T-helper 2 cell treated with Interferon-gamma antibody and Interleukin-4, amounts not matched to agents 5 μg/mL and 100 μg/mL, for 36 hours (primary cell): ENCODE data around the gene PIK3C2B.

Experiments used
- DNase-seq: peaks from one replicate; pipeline ENCODE4 v3.0.0; 2021; ENCODE audit warnings: low spot score
- H3K27ac Mint-ChIP-seq: one replicate; pipeline ENCODE4 v1.8.0; 2021; ENCODE audit warnings: mild to moderate bottlenecking, mixed read lengths
- H3K27me3 Mint-ChIP-seq: one replicate; pipeline ENCODE4 v1.8.0; 2021; ENCODE audit warnings: low read depth, mixed read lengths
- H3K36me3 Mint-ChIP-seq: one replicate; pipeline ENCODE4 v1.8.0; 2021; ENCODE audit warnings: low read depth, mixed read lengths
- H3K4me1 Mint-ChIP-seq: one replicate; pipeline ENCODE4 v1.8.0; 2021; ENCODE audit warnings: low read depth, mixed read lengths
- H3K4me3 Mint-ChIP-seq: one replicate; pipeline ENCODE4 v1.8.0; 2022; ENCODE audit warnings: mild to moderate bottlenecking, moderate library complexity, mixed read lengths
- H3K9me3 Mint-ChIP-seq: one replicate; pipeline ENCODE4 v1.8.0; 2021; ENCODE audit warnings: mixed read lengths

PIK3C2B gene

DNA sequence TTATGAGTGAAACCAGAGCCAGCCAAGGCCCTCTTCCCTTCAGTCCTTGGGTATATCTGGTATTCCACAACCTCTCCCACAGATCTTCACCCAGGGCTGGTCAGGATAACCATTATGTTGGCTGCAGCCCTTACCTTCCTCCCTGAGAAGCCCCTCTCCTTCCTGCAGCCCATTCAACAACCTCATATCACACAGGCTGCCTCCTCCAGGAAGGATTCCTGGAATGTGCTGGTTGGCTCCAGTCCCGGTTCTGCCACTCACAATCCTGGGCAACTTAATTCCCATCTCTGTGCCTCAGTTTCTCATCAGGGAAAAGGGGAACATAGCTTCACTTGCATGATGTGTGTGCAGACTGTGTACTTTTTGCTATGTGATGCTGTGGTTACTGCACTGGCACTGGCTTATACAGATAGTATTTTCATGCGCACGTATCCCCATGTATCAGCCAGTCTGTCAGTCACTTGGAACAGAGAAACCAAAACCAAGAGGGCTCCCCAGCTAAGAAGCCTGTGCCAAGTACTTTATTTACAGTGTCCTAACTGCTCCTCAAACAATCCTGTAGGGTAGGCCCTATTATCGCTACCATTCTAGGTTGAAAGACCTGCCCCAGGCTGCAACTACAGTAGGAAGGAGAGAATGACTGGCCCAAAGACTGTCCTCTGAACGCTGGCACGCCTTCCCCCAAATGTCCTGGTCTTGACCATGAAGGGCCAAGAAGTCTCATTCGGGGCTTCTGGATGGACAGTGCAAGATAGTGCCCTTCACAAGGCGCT is 43.1 kb downstream of the PIK3C2B start:
- Mint-ChIP-seq H3K36me3 (peaks cover 9% of the 10 kb centered on the region), H3K4me1 (peaks cover 23% of the 10 kb centered on the region), H3K4me3 (no peak overlapping the region), H3K9me3 (no peaks in the 10 kb centered on the region), H3K27me3 (no peaks in the 10 kb centered on the region), H3K27ac (peak overlapping the region; percentile 31)
- no peak for DNase-seq

GRCh38 chr1:204450461-204451257 is 43.9 kb downstream of the PIK3C2B start:
- no peak for DNase-seq
- peak overlapping the region; percentile 45 for H3K27ac Mint-ChIP-seq

DNA sequence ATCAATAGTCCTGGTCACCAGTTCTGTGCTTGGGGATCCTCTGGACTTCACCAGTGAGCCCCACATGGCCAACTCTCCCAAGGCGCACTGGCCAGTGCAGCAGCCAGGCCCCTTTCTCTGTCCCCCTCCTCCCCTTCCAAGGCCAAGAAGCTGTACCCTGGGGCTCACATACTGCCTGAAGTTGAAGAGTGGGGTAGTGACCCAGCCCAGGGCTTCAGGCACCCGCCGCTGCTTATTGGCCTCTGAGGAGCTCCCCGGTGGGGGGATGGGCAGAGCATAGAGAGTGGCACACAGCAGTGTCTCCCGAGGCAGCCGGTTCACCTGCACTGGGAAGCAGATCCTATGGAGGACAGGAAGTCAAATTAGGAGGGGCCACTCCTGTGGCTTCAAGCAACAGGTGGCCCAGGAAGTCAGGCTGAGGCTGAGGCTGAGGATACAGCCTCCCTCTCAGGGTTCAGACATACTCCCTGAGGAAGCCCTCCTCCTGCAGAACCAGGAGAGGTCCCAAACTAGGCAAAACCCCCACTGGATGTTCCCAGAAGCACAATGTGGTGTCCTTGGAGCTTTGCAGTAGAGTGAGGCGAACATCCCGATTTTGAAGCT is 44.8 kb downstream of the PIK3C2B start:
- DNase-seq: no peak
- H3K9me3 Mint-ChIP-seq: no peaks in the 10 kb centered on the region
- H3K27ac Mint-ChIP-seq: no peak overlapping the region
- H3K36me3 Mint-ChIP-seq: peaks cover 14% of the 10 kb centered on the region
- no peaks in the 10 kb centered on the region for H3K27me3 Mint-ChIP-seq
- no peak overlapping the region for H3K4me3 Mint-ChIP-seq
- peaks cover 25% of the 10 kb centered on the region for H3K4me1 Mint-ChIP-seq

More at GRCh38 chr1:204450461-204451257, 43.9 kb downstream of the PIK3C2B start:
- Mint-ChIP-seq H3K4me3 (no peak overlapping the region), H3K27me3 (no peaks in the 10 kb centered on the region), H3K9me3 (no peaks in the 10 kb centered on the region), H3K36me3 (peaks cover 11% of the 10 kb centered on the region), H3K4me1 (peaks cover 25% of the 10 kb centered on the region)

DNA sequence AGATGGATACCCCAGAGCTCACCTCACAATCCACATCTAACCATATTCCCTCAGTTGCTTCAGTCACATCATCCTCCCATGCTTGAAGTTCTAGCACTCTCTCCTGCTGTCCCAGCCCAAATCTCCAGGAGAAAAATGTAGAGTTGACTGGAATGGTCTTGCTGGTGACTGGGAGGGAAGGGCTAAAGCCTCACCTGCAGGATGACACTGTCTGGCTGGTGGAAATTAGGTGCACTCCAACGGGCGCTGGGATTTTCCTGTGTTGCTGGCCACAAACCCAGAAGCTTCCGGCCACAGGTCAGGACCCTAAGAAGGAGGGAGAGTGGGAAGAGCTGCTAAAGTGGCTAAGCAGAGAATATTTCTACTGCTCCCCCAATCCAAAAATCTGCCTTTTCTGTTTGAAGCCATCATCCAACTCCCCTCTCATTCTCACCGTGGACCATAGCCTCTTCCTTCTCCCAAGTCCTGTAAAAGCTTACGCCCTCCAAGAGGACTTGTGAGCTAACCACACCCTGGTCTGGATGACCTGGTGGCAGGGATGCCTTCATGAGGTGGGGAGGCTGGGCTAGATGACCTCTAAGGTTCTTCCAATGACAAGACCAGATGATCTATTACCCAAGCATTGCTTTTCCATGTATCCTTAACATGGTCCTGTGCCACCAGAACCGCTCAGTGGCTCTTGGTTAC is 45.5 kb downstream of the PIK3C2B start:
- DNase-seq: no peak
- H3K9me3 Mint-ChIP-seq: no peaks in the 10 kb centered on the region
- H3K4me3 Mint-ChIP-seq: no peak overlapping the region
- peaks cover 28% of the 10 kb centered on the region for H3K4me1 Mint-ChIP-seq
- H3K27ac Mint-ChIP-seq: peak overlapping the region; percentile 57
- H3K36me3 Mint-ChIP-seq: peaks cover 15% of the 10 kb centered on the region
- no peaks in the 10 kb centered on the region for H3K27me3 Mint-ChIP-seq

- H3K27ac Mint-ChIP-seq: no peak overlapping the region
- DNase-seq: no peak
- no peak overlapping the region for H3K4me3 Mint-ChIP-seq
- no peaks in the 10 kb centered on the region for H3K27me3 Mint-ChIP-seq
- peaks cover 32% of the 10 kb centered on the region for H3K4me1 Mint-ChIP-seq
- H3K36me3 Mint-ChIP-seq: peaks cover 20% of the 10 kb centered on the region
- no peaks in the 10 kb centered on the region for H3K9me3 Mint-ChIP-seq
Measured at GRCh38 chr1:204448344-204448964, 46.2 kb downstream of the PIK3C2B start.

- no peak overlapping the region for H3K4me3 Mint-ChIP-seq
- H3K4me1 Mint-ChIP-seq: peaks cover 25% of the 10 kb centered on the region
- no peaks in the 10 kb centered on the region for H3K9me3 Mint-ChIP-seq
- H3K27ac Mint-ChIP-seq: no peak overlapping the region
- DNase-seq: no peak
- H3K27me3 Mint-ChIP-seq: no peaks in the 10 kb centered on the region
- peaks cover 20% of the 10 kb centered on the region for H3K36me3 Mint-ChIP-seq
Measured at GRCh38 chr1:204447736-204448135, 46.9 kb downstream of the PIK3C2B start.

DNA sequence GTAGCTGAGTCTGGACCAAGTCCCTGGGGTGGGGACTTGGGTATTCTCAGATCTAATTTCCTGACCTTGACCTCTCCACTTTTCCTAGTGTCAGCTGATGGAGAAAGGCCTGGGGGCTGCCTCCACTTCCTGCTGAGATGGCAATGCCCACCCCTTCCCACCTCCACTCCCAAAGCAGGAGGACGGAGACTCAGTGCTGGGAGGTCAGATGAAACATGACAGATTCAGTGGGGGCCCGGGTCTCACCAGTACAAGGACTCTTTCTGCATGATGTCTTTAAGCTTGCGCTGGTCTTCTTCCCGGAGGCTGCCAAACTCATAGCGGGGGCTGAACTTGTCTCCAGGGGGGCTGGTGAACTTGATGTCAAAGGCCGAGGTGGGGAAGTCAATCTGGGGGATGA is 47.4 kb downstream of the PIK3C2B start:
- H3K4me1 Mint-ChIP-seq: peaks cover 24% of the 10 kb centered on the region
- no peak for DNase-seq
- no peak overlapping the region for H3K4me3 Mint-ChIP-seq
- H3K36me3 Mint-ChIP-seq: peaks cover 20% of the 10 kb centered on the region
- H3K9me3 Mint-ChIP-seq: no peaks in the 10 kb centered on the region
- no peak overlapping the region for H3K27ac Mint-ChIP-seq
- no peaks in the 10 kb centered on the region for H3K27me3 Mint-ChIP-seq

GRCh38 chr1:204446413-204447111 is 48.0 kb downstream of the PIK3C2B start:
- H3K27ac Mint-ChIP-seq: peak overlapping the region; percentile 52
- H3K27me3 Mint-ChIP-seq: no peaks in the 10 kb centered on the region
- DNase-seq: peak; percentile 60
- H3K36me3 Mint-ChIP-seq: peaks cover 22% of the 10 kb centered on the region
- peaks cover 24% of the 10 kb centered on the region for H3K4me1 Mint-ChIP-seq
- H3K9me3 Mint-ChIP-seq: no peaks in the 10 kb centered on the region
- H3K4me3 Mint-ChIP-seq: no peak overlapping the region

DNA sequence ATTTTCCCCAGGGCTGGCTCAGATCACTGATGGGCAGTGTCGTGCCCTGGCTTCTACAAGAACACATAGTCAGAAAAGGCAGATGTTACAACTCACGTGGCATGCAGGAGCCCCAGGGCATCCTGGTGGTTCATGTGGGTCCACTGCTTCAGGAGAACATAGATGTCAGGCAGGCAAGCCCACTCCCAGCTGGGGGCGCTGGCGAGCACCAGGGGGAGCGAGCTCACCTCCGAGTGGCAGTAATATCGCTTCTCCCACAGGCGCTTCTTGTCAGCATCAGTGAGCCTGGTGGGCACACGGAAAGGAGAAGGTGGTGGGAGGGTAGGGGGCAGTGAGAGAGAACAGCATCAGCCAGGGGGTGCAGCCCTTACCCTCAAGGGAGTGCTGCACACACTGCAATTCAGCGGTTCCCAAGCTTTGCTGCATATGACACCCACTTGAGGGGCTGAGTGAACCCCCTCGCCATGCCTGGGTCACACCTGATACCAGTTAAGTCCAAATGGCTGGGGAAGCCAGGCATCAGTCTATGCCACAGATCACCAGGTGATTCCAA is 48.7 kb downstream of the PIK3C2B start:
- Mint-ChIP-seq H3K27ac (no peak overlapping the region), H3K4me3 (no peak overlapping the region), H3K27me3 (no peaks in the 10 kb centered on the region), H3K36me3 (peaks cover 23% of the 10 kb centered on the region), H3K9me3 (no peaks in the 10 kb centered on the region), H3K4me1 (peaks cover 24% of the 10 kb centered on the region)
- peak; percentile 21 for DNase-seq
